A549 (cell line): ENCODE results near the gene ARVCF. TPM values are rescaled to one million over a fixed set of nuclear protein-coding genes. Genes with fewer than 3 reads are reported as not detected.

ENCODE experiments used
- ATAC-seq, 2 experiments: fragments of 200-7000 bp in 1 of 2; fragments of >200 bp in 1 of 2; cut with Nextera tagmentation in 1 of 2; cut with Tn5 transposase in 1 of 2; 3 replicates each; pipeline versions ENCODE4 v1.8.0 to v1.9.1; 2018 to 2020; ENCODE audit warnings: mild to moderate bottlenecking in 1 of 2, moderate library complexity in 1 of 2
- CTCF ChIA-PET: fragments of 300-600 bp; sonication (Branson Sonifier 250); formaldehyde crosslinking; extraction: SDS; loops from one replicate; lab custom pipeline; 2021; ENCODE audit warnings: antibody characterized with exemption, inconsistent platforms; lab: Yijun Ruan, JAX
- POLR2A ChIA-PET: fragments of 350-600 bp; formaldehyde crosslinking; extraction: SDS; loops from one replicate; lab custom pipeline; 2021; ENCODE audit warnings: antibody characterized with exemption, inconsistent platforms; lab: Yijun Ruan, JAX
- DNase-seq, 2 experiments: peaks; one replicate each; pipeline versions ENCODE4 v3.0.0 to v3.0.0-alpha.2; 2011 to 2016; ENCODE audit warnings: low read depth in 1 of 2, low spot score in 1 of 2
- FAIRE-seq: peaks from 2 replicates; lab custom pipeline; 2011; peaks lifted over from hg19 to GRCh38; lab: Jason Lieb, UNC
- H3K27ac ChIP-seq, 2 experiments: fragments of >200 bp; sonication (Bioruptor Twin); formaldehyde crosslinking; 3 replicates each; pipeline ENCODE4 v1.5.1; 2016 to 2017
- H3K4me1 ChIP-seq: fragments of >200 bp; sonication (Bioruptor Twin); formaldehyde crosslinking; 3 replicates; pipeline ENCODE4 v1.6.1; 2016
- H3K4me2 ChIP-seq: fragments of >200 bp; sonication (Bioruptor Twin); formaldehyde crosslinking; 3 replicates; pipeline ENCODE4 v1.6.1; 2016
- H3K4me3 ChIP-seq: fragments of >200 bp; sonication (Bioruptor Twin); formaldehyde crosslinking; 3 replicates; pipeline ENCODE4 v1.5.1; 2016
- H3K9me3 ChIP-seq: fragments of >200 bp; sonication (Bioruptor Twin); formaldehyde crosslinking; 3 replicates; pipeline ENCODE4 v1.6.1; 2016
- BHLHE40 ChIP-seq: IDR thresholded peaks from 2 replicates; pipeline ENCODE4 v1.6.1; 2012; ENCODE audit warnings: low read depth, low read length, inconsistent platforms
- CHD2 ChIP-seq: fragments of 150-350 bp; IDR thresholded peaks from 2 replicates; pipeline ENCODE4 v1.6.1; 2014; ENCODE audit warnings: low read length; ENCODE audit not compliant: partially characterized antibody
- CHD4 ChIP-seq: fragments of 200-600 bp; sonication (generic); IDR thresholded peaks from 2 replicates; pipeline ENCODE4 v1.6.1; 2016; ENCODE audit warnings: antibody characterized with exemption, mild to moderate bottlenecking, borderline replicate concordance
- E2F6 ChIP-seq: IDR thresholded peaks from 2 replicates; pipeline ENCODE4 v1.6.1; 2012; ENCODE audit warnings: low read depth, borderline replicate concordance
- EHMT2 ChIP-seq: fragments of 200-600 bp; sonication (generic); IDR thresholded peaks from 2 replicates; pipeline ENCODE4 v1.6.1; 2016; ENCODE audit warnings: antibody characterized with exemption, low read depth, mild to moderate bottlenecking, moderate library complexity
- ELK1 ChIP-seq: fragments of 150-350 bp; IDR thresholded peaks from 2 replicates; pipeline ENCODE4 v1.6.1; 2014; ENCODE audit warnings: low read depth, mild to moderate bottlenecking, low read length
- ESRRA ChIP-seq: fragments of 150-350 bp; IDR thresholded peaks from 2 replicates; pipeline ENCODE4 v1.6.1; 2014; ENCODE audit warnings: mild to moderate bottlenecking, low read length, borderline replicate concordance
- FOSB ChIP-seq: fragments of 250-450 bp; sonication (Bioruptor Pico); IDR thresholded peaks from 2 replicates; pipeline ENCODE4 v1.5.0; 2020; ENCODE audit warnings: mild to moderate bottlenecking, moderate library complexity
- FOSL2 ChIP-seq, 2 experiments: fragments of 450-650 bp in 1 of 2; fragments of >200 bp in 1 of 2; sonication (Bioruptor Twin) in 1 of 2; formaldehyde crosslinking; IDR thresholded peaks; 2 replicates each; pipeline versions ENCODE4 v1.5.0 to v1.6.1; 2016 to 2020; ENCODE audit warnings: mild to moderate bottlenecking in 1 of 2, moderate library complexity in 1 of 2
- FOXS1 ChIP-seq: fragments of 250-450 bp; sonication (Bioruptor Pico); IDR thresholded peaks from 2 replicates; pipeline ENCODE4 v1.5.0; 2020; ENCODE audit warnings: mild to moderate bottlenecking, moderate library complexity
- JUN ChIP-seq, 2 experiments: fragments of >200 bp; sonication (Bioruptor Twin); formaldehyde crosslinking; IDR thresholded peaks; 2 replicates in 1 of 2; 3 replicates in 1 of 2; pipeline ENCODE4 v1.6.1; 2016 to 2017
- MAFK ChIP-seq: fragments of 450-650 bp; IDR thresholded peaks from 2 replicates; pipeline ENCODE4 v1.6.1; 2014; ENCODE audit not compliant: partially characterized antibody
- MYC ChIP-seq: IDR thresholded peaks from 2 replicates; pipeline ENCODE4 v1.6.1; 2012; ENCODE audit warnings: mild to moderate bottlenecking, inconsistent platforms, low read length, improper control_type of control experiment, borderline replicate concordance
- NFE2L2 ChIP-seq: fragments of 150-350 bp; conservative IDR thresholded peaks from 2 replicates; pipeline ENCODE4 v1.6.1; 2014; ENCODE audit warnings: low read length
- NPAS2 ChIP-seq: fragments of 250-450 bp; sonication (Bioruptor Pico); IDR thresholded peaks from 2 replicates; pipeline ENCODE4 v1.8.0; 2022; ENCODE audit warnings: mild to moderate bottlenecking, moderate library complexity, borderline replicate concordance
- PHF8 ChIP-seq: fragments of 200-600 bp; sonication (generic); IDR thresholded peaks from 2 replicates; pipeline ENCODE4 v1.6.1; 2016; ENCODE audit warnings: low read depth, mild to moderate bottlenecking, antibody characterized with exemption, moderate library complexity, borderline replicate concordance
- POLR2A ChIP-seq: IDR thresholded peaks from 2 replicates; pipeline ENCODE4 v1.6.1; 2012; ENCODE audit warnings: mild to moderate bottlenecking, low read length
- RAD21 ChIP-seq, 2 experiments: fragments of >200 bp in 1 of 2; sonication (Bioruptor Twin) in 1 of 2; formaldehyde crosslinking in 1 of 2; IDR thresholded peaks in 1 of 2; conservative IDR thresholded peaks in 1 of 2; 2 replicates in 1 of 2; 3 replicates in 1 of 2; pipeline ENCODE4 v1.6.1; 2012 to 2018; ENCODE audit warnings: inconsistent platforms in 1 of 2
- RARB ChIP-seq: fragments of 250-450 bp; sonication (Bioruptor Pico); IDR thresholded peaks from 2 replicates; pipeline ENCODE4 v1.8.0; 2021; ENCODE audit warnings: mild to moderate bottlenecking, moderate library complexity
- RFX5 ChIP-seq: fragments of 450-650 bp; IDR thresholded peaks from 2 replicates; pipeline ENCODE4 v1.7.1; 2014; ENCODE audit warnings: antibody characterized with exemption, mild to moderate bottlenecking, moderate library complexity
- RNF2 ChIP-seq: fragments of 200-600 bp; sonication (generic); IDR thresholded peaks from 2 replicates; pipeline ENCODE4 v1.6.1; 2016; ENCODE audit warnings: low read depth, mild to moderate bottlenecking, antibody characterized with exemption, moderate library complexity, borderline replicate concordance
- USF2 ChIP-seq: fragments of 450-650 bp; IDR thresholded peaks from 2 replicates; pipeline ENCODE4 v1.6.1; 2014; ENCODE audit warnings: antibody characterized with exemption
- ZC3H11A ChIP-seq: fragments of 450-650 bp; IDR thresholded peaks from 2 replicates; pipeline ENCODE4 v1.6.1; 2014; ENCODE audit warnings: antibody characterized with exemption, mild to moderate bottlenecking
- ZNF302 ChIP-seq: fragments of 250-450 bp; sonication (Bioruptor Pico); IDR thresholded peaks from 2 replicates; pipeline ENCODE4 v1.9.0; 2021; ENCODE audit warnings: inconsistent platforms, mild to moderate bottlenecking, moderate library complexity
- ZSCAN20 ChIP-seq: fragments of 250-450 bp; sonication (Bioruptor Pico); IDR thresholded peaks from 2 replicates; pipeline ENCODE4 v1.8.0; 2022; ENCODE audit warnings: mild to moderate bottlenecking, moderate library complexity
- WGBS: methylation state at CpG from one replicate; pipeline ENCODE4 v1.1.6; 2017; ENCODE audit errors: missing lambda C conversion rate; 5-methylcytosine and 5-hydroxymethylcytosine counted together
- polyA plus RNA-seq, 4 experiments: library from polyadenylated mRNA; depleted of rRNA in 3 of 4; stranded (reverse); fragments of >200 nt; fragmentation: RNase III in 1 of 4; extraction: RNeasy Plus Mini Kit Qiagen cat#74134 plus additional on column Dnase treatment in 1 of 4; gene quantifications; 2 replicates in 3 of 4; 3 replicates in 1 of 4; pipeline ENCODE4 v1.2.3, GENCODE V29; 2011 to 2017
- TF ChIP-seq, protein P1 (sequence below): fragments of >200 bp; sonication (Bioruptor Twin); formaldehyde crosslinking; IDR thresholded peaks from 3 replicates; pipeline ENCODE4 v1.6.1; 2016

The ARVCF gene
- polyA plus RNA-seq, 2 of the 4 experiments (the other 2 are of a cell fraction) = 0.81 to 2.1 TPM

- no peak overlapping the region for H3K4me3 ChIP-seq
- CTCF ChIA-PET = no interaction called here
- H3K4me1 ChIP-seq = no peaks in the 10 kb centered on the region
- no peak overlapping the region for H3K4me2 ChIP-seq
- WGBS = 90% methylated on average over 2 of the region's 6 CpGs
- ATAC-seq = no peak
- no peak for TF ChIP-seq PHF8
- no peak for TF ChIP-seq MYC
- TF ChIP-seq RFX5 = no peak
- no peak for TF ChIP-seq RARB
- no peak for TF ChIP-seq POLR2A
- TF ChIP-seq EHMT2 = no peak
- no peak for TF ChIP-seq CHD2
- H3K27ac ChIP-seq = no peak overlapping the region
- FAIRE-seq = no peak
- POLR2A ChIA-PET = no interaction called here
- no peaks in the 10 kb centered on the region for H3K9me3 ChIP-seq
- no peak for DNase-seq
These were observed 23.7 kb downstream of the ARVCF start for GRCh38 chr22:19992921-19993355.

- CTCF ChIA-PET = interaction anchor here (1.0 kb wide), 1 partner anchor 27 kb away, joined by 3 read pairs; no protein-coding TSS in a partner anchor
- H3K27ac ChIP-seq = no peak overlapping the region
- H3K4me1 ChIP-seq = no peaks in the 10 kb centered on the region
- no CpG with 5 or more reads among the region's 7 CpGs for WGBS
- no peak for ATAC-seq
- no peak for FAIRE-seq
- no peak overlapping the region for H3K4me3 ChIP-seq
- no peak overlapping the region for H3K4me2 ChIP-seq
- no peak for DNase-seq
- TF ChIP-seq, protein P1, sequence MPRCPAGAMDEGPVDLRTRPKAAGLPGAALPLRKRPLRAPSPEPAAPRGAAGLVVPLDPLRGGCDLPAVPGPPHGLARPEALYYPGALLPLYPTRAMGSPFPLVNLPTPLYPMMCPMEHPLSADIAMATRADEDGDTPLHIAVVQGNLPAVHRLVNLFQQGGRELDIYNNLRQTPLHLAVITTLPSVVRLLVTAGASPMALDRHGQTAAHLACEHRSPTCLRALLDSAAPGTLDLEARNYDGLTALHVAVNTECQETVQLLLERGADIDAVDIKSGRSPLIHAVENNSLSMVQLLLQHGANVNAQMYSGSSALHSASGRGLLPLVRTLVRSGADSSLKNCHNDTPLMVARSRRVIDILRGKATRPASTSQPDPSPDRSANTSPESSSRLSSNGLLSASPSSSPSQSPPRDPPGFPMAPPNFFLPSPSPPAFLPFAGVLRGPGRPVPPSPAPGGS = no peak
- TF ChIP-seq FOSB (no peak), BHLHE40 (no peak), USF2 (no peak), RAD21 (conservative IDR thresholded peaks at IDR 0.05 in 1 of 2, IDR thresholded peaks at IDR 0.05 in 1 of 2) (no peak), CHD2 (no peak), NFE2L2 (no peak)
- H3K9me3 ChIP-seq = no peaks in the 10 kb centered on the region
- POLR2A ChIA-PET = no interaction called here
These were observed 24.1 kb downstream of the ARVCF start for GRCh38 chr22:19992481-19992911.

DNA sequence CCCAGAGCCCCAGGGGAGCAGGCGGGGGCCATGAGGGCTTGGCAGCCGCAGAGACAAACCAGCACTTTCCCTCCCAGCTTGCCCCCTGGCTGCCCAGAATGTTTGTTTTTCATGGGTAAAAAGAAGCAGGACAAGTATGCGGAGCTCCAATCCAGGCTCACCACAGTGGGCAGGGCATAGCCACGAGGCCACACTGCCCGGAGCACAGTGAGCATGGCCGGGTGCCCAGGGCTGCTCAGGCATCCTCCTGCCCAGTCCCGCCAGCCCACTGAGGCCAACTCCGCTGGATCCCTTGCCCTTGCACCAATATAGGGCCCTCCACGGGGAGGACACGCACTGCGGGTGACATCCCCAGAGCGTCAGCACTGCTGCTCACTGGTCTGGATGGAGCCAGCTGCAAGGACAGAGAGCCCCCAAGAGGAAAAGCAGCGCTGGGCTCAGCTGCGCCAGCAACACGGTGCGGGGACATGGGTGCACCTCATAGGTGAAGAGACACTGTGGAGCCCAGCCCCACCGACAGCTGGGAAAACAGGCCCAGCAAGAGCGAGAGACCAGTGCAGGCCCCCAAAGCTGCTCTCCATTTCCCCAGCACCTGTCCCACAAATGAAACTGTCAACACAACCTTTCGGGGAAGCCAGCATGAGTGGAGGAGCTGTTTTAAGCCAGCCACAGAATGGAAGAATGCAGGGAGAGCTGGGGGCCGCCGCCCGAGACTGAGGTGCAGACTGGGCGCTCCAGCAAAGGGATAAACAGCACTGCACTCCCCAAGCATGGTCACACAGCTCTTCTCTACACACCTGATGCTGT, 24.8 kb downstream of the ARVCF start:
- no peaks in the 10 kb centered on the region for H3K9me3 ChIP-seq
- FAIRE-seq (no peak), ATAC-seq (no peak), DNase-seq (no peak)
- no peaks in the 10 kb centered on the region for H3K4me1 ChIP-seq
- no peak overlapping the region for H3K4me3 ChIP-seq
- POLR2A ChIA-PET = no interaction called here
- no peak overlapping the region for H3K27ac ChIP-seq
- WGBS = 85% methylated on average over 21 of the region's 23 CpGs
- CTCF ChIA-PET = interaction anchor here (1.0 to 2.5 kb wide), 2 partner anchors 23 to 26 kb away, joined by 3 to 14 read pairs; no protein-coding TSS in a partner anchor
- TF ChIP-seq FOSB (no peak), JUN (IDR thresholded peaks at IDR 0.05) (no peak), ZNF302 (CRISPR knock-in tag) (no peak)
- no peak overlapping the region for H3K4me2 ChIP-seq

- Histone ChIP-seq H3K4me1 (peaks cover 3% of the 10 kb centered on the region; the same call in 1 of the 3 replicates), H3K9me3 (no peaks in the 10 kb centered on the region), H3K27ac (no peak overlapping the region), H3K4me2 (no peak overlapping the region), H3K4me3 (no peak overlapping the region)
- ATAC-seq = no peak
- TF ChIP-seq ESRRA = no peak
- no peak for TF ChIP-seq E2F6
- no peak for TF ChIP-seq ELK1
- TF ChIP-seq FOXS1 (CRISPR knock-in tag) = no peak
- TF ChIP-seq ZC3H11A = no peak
- TF ChIP-seq RFX5 = no peak
- no peak for TF ChIP-seq RNF2
- TF ChIP-seq ZNF302 (CRISPR knock-in tag) = no peak
- no peak for TF ChIP-seq FOSL2 (IDR thresholded peaks at IDR 0.05)
- TF ChIP-seq FOSL2 (CRISPR knock-in tag; IDR thresholded peaks at IDR 0.05) = no peak
- no peak for TF ChIP-seq JUN (IDR thresholded peaks at IDR 0.05)
- no peak for TF ChIP-seq ZSCAN20 (CRISPR knock-in tag)
- no peak for TF ChIP-seq NPAS2 (CRISPR knock-in tag)
- TF ChIP-seq MAFK = no peak
- TF ChIP-seq PHF8 = no peak
- TF ChIP-seq CHD4 = no peak
- TF ChIP-seq RAD21 (conservative IDR thresholded peaks at IDR 0.05 in 1 of 2, IDR thresholded peaks at IDR 0.05 in 1 of 2) = no peak
- TF ChIP-seq RARB = no peak
- FAIRE-seq = no peak
- DNase-seq = no peak
- POLR2A ChIA-PET = no interaction called here
- CTCF ChIA-PET = interaction anchor here (2.5 kb wide), 1 partner anchor 23 kb away, joined by 14 read pairs; no protein-coding TSS in a partner anchor
These were observed 25.3 kb downstream of the ARVCF start for GRCh38 chr22:19991395-19991644.
